Breast epithelium (tissue), 3 donors: ENCODE data around the gene P2RX6.

Source experiments
- CTCF ChIP-seq, 3 donors: fragments of 450-650 bp; IDR thresholded peaks; one replicate each; pipeline ENCODE4 v1.5.1; 2016 to 2017; ENCODE audit warnings: antibody characterized with exemption in 3 of 3, mild to moderate bottlenecking in 3 of 3, moderate library complexity in 3 of 3
- POLR2A ChIP-seq: fragments of 450-650 bp; IDR thresholded peaks from one replicate; pipeline ENCODE4 v1.6.1; 2016; ENCODE audit warnings: antibody characterized with exemption, mild to moderate bottlenecking, moderate library complexity
- POLR2AphosphoS5 ChIP-seq, 3 donors: sonication (generic); formaldehyde crosslinking; IDR thresholded peaks; one replicate each; pipeline ENCODE4 v1.6.1; 2017; ENCODE audit warnings: antibody characterized with exemption in 3 of 3

GRCh38 chr22:21074102-21074715 is 59.2 kb downstream of the P2RX6 start:
- no peak for TF ChIP-seq CTCF (IDR thresholded peaks at IDR 0.05)
- no peak for TF ChIP-seq POLR2A
- no peak for TF ChIP-seq POLR2AphosphoS5 (IDR thresholded peaks at IDR 0.05)
